Rectal smooth muscle tissue (tissue), 1 donor: Measurements from ENCODE around the gene TEX19.

Source experiments
- H3K27ac ChIP-seq: one replicate; pipeline ENCODE4 v1.7.0; 2013; ENCODE audit warnings: low read depth, low read length, inconsistent platforms
- H3K27me3 ChIP-seq: one replicate; pipeline ENCODE4 v1.7.0; 2013; ENCODE audit warnings: low read length; ENCODE audit not compliant: control insufficient read depth, insufficient read depth
- H3K36me3 ChIP-seq: one replicate; pipeline ENCODE4 v1.7.0; 2013; ENCODE audit warnings: low read length; ENCODE audit not compliant: control insufficient read depth, insufficient read depth
- H3K4me1 ChIP-seq: one replicate; pipeline ENCODE4 v1.7.0; 2013; ENCODE audit warnings: low read length; ENCODE audit not compliant: control insufficient read depth, insufficient read depth
- H3K4me3 ChIP-seq: one replicate; pipeline ENCODE4 v1.7.0; 2013; ENCODE audit warnings: low read length
- H3K9ac ChIP-seq: one replicate; pipeline ENCODE4 v1.7.0; 2013; ENCODE audit warnings: low read length

Gene TEX19

GRCh38 chr17:82317394-82318168 lies 41.5 kb upstream of the TEX19 start, which contains the start of gene CD7:
Gene CD7 (minus strand): TSS chr17:82317608. CDS start chr17:82317495, 113 bp downstream.
- Histone ChIP-seq H3K4me1 (no peaks in the 10 kb centered on the region), H3K27me3 (peaks cover 16% of the 10 kb centered on the region), H3K36me3 (no peaks in the 10 kb centered on the region), H3K27ac (no peak within 1 kb of the TSS), H3K9ac (no peak within 1 kb of the TSS), H3K4me3 (peak within 1 kb of the TSS; percentile 37)

DNA sequence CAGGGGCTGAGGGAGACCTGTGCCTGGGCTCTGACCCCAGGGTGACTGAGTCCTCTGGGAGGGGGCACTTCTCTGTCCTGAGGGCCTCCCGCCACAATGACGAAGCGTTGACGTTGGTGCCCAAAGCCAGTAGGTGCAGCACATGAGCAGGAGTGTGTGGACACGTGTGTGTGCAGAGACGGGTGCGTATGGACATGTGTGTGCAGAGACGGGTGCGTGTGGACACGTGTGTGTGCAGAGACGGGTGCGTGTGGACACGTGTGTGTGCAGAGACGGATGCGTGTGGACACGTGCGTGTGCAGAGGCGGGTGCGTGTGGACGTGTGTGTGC lies 40.9 kb upstream of the TEX19 start:
- H3K9ac ChIP-seq: no peak overlapping the region

DNA sequence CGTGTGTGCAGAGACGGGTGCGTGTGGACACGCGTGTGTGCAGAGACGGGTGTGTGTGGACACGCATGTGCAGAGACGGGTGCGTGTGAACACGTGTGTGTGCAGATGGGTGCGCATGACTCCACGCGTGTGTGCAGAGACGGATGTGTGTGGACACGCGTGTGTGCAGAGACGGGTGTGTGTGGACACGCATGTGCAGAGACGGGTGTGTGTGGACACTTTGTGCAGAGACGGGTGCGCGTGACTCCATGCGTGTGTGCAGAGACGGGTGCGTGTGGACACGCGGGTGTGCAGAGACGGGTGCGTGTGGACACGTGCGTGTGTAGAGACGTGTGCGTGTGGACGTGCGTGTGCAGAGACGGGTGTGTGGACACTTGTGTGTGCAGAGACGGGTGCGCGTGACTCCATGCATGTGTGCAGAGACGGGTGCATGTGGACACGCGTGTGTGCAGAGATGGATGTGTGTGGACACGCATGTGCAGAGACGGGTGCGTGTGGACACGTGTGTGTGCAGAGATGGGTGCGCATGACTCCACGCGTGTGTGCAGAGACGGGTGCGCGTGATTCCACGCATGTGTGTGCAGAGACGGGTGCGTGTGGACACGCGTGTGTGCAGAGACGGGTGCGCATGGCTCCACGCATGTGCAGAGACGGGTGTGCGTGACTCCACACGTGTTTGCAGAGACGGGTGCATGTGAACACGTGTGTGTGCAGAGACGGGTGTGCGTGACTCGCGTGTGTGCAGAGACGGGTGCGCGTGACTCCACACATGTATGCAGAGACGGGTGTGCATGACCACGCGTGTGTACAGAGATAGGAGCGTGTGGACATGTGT lies 40.1 kb upstream of the TEX19 start:
- peaks cover 14% of the 10 kb centered on the region for H3K27me3 ChIP-seq
- no peak overlapping the region for H3K4me3 ChIP-seq
- no peaks in the 10 kb centered on the region for H3K4me1 ChIP-seq
- no peak overlapping the region for H3K9ac ChIP-seq
- no peaks in the 10 kb centered on the region for H3K36me3 ChIP-seq
- no peak overlapping the region for H3K27ac ChIP-seq

More for the DNA sequence above, 40.9 kb upstream of the TEX19 start:
- H3K4me1 ChIP-seq: no peaks in the 10 kb centered on the region
- no peak overlapping the region for H3K27ac ChIP-seq
- H3K4me3 ChIP-seq: no peak overlapping the region
- no peaks in the 10 kb centered on the region for H3K36me3 ChIP-seq
- H3K27me3 ChIP-seq: peaks cover 16% of the 10 kb centered on the region

- Histone ChIP-seq H3K4me3 (no peak overlapping the region), H3K9ac (no peak overlapping the region), H3K36me3 (no peaks in the 10 kb centered on the region), H3K27ac (no peak overlapping the region), H3K4me1 (no peaks in the 10 kb centered on the region), H3K27me3 (peaks cover 14% of the 10 kb centered on the region)
Observed at GRCh38 chr17:82319619-82320062, 39.4 kb upstream of the TEX19 start.

DNA sequence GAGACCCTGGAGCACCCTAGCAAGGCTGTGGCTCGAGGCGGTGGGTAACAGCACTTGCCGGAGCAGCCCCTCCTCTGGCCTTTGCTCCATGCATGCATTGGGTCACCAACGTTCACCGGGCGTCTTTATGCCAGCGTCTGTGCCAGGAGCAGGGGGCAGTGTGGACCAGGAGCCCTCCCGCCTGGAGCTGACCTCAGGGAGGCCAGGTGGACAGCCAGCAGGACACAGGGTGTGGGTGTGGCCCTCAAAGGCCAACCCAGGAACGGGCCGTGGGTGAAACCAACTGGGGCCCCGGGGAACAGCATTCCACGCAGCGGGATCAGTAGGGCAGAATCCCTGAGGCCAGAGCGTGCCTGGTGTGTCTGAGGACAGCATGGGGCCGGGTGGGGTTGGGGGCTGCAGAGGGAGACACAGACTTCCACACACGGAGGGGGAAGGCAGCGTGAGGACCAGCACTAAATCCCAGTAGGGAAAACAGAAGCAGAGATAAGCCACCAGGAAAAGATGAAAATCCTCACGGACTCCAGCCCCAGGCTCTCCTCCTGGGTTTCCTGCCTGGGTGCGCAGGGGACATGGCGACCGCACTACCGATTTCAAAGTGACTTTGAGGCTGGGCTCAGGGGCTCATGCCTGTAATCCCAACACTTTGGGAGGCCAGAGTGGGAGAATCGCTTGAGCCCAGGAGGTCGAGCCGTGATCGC lies 38.8 kb upstream of the TEX19 start:
- Histone ChIP-seq H3K4me1 (no peaks in the 10 kb centered on the region), H3K9ac (no peak overlapping the region), H3K27me3 (peaks cover 10% of the 10 kb centered on the region), H3K4me3 (no peak overlapping the region), H3K36me3 (no peaks in the 10 kb centered on the region), H3K27ac (no peak overlapping the region)

DNA sequence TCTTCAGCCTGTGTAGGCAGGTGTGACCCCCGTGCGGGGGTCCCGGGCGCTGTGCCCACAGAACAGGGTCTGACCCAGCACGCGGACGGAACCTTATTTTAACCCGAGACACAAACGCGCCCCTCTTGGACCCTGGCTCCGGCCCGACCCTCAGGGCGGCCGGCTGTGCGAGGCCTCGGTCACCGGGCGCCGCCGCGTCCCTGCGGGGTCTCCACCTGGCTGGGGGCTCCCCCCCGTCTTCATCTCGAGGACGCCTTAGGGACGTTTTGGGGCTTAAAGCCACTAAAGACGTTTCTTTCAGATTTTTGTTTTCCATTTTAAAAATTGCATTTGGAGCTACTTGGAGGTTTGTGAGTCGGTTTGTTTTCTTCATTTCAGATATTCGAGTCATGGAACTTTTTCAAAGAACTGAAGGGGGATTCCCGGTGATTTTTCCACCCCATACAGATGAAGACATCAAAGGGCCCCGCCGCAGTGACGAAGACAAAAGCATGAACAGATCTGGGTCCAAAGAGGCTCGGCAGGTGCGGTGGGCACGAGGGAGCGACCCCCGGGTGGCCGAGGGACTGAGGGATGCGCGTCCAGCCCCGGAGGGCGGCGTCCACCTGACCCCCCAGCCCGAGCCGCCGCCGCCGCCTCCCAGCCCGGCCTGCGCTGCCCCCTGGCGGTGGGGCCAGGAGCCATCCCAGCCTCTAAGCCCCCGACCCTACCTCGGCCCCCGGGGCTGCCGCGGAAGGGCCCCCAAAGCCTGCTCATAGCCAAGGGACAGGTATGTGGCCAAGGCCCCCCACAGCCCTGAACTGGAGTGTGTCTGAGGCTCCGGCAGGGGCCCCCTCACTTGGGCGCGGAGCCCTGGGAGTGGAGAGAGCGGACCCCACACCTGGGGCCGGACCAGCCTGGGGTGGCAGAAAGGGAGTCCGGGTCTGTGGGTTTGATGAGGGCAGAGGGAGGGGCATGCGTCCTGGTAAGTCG lies 37.8 kb upstream of the TEX19 start:
- Histone ChIP-seq H3K27me3 (peaks cover 5% of the 10 kb centered on the region), H3K27ac (no peak overlapping the region), H3K9ac (no peak overlapping the region), H3K4me3 (peak overlapping the region; percentile 30), H3K4me1 (no peaks in the 10 kb centered on the region), H3K36me3 (no peaks in the 10 kb centered on the region)

- Histone ChIP-seq H3K9ac (no peak overlapping the region), H3K36me3 (no peaks in the 10 kb centered on the region), H3K4me3 (no peak overlapping the region), H3K27me3 (no peaks in the 10 kb centered on the region), H3K4me1 (no peaks in the 10 kb centered on the region), H3K27ac (no peak overlapping the region)
Observed at GRCh38 chr17:82321947-82322466, 37.0 kb upstream of the TEX19 start.

GRCh38 chr17:82322526-82323453 lies 36.3 kb upstream of the TEX19 start:
- Histone ChIP-seq H3K36me3 (no peaks in the 10 kb centered on the region), H3K4me3 (no peak overlapping the region), H3K27me3 (no peaks in the 10 kb centered on the region), H3K9ac (no peak overlapping the region), H3K27ac (no peak overlapping the region), H3K4me1 (no peaks in the 10 kb centered on the region)

DNA sequence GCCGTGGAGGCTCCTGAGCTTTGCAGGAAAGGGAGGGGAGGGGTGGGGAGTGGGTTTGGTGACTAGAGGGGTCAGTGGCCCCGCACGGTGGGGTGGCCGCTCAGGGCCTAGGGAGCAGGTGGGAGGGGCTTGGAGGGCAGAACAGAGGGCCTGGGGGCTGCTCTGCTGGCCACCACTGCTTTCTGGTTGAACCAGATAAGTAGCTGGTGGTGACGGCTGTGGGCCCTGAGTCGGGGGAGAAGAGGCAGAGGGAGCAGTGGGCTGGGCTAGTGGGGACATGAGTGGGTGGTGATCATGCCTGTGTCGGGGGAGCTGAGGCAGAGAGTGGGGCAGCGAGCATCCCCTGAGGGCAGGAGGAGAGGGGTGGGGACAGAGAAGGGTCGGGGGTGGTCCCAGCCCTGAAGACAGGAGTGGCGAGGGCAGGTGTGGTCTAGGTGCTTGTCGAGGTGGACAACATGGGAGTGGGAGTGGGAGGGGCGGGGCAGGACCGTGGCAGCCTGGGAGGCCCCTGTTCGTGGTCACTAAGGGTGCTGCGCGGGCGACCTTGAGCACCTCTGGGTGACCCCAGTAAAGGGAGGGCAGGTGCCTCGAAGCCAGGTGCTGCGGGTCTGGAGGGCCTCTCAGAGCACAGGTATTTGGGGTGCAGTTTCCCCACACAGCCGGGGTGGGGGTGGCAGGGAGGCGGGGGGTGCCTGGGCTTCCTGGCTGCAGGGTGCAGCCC lies 35.4 kb upstream of the TEX19 start:
- Histone ChIP-seq H3K9ac (no peak overlapping the region), H3K4me3 (no peak overlapping the region), H3K27ac (no peak overlapping the region), H3K27me3 (no peaks in the 10 kb centered on the region), H3K36me3 (no peaks in the 10 kb centered on the region), H3K4me1 (no peaks in the 10 kb centered on the region)

GRCh38 chr17:82324566-82325285 lies 34.3 kb upstream of the TEX19 start:
- H3K27me3 ChIP-seq: no peaks in the 10 kb centered on the region

More at GRCh38 chr17:82324566-82325285, 34.3 kb upstream of the TEX19 start:
- Histone ChIP-seq H3K27ac (no peak overlapping the region), H3K36me3 (no peaks in the 10 kb centered on the region), H3K4me1 (no peaks in the 10 kb centered on the region), H3K4me3 (no peak overlapping the region), H3K9ac (no peak overlapping the region)
